Measurements from ENCODE around the gene ZNF112. TPM values are rescaled to one million over a fixed set of nuclear protein-coding genes. Genes with fewer than 3 reads are reported as not detected.
"Not testable (repeated sequence)": the region's sequence is repeated elsewhere in the genome, so short reads cannot be mapped to it uniquely, and the experiment has no call there.

ZNF112 gene
- total RNA-seq = 1 to 10 TPM; 2.0 to 6.0 (median 3.4) TPM

GRCh38 chr19:44356383-44357111 lies at the start of gene ZNF112:
Gene ZNF112 (minus strand): TSS chr19:44356680. CDS start chr19:44340539, 16,141 bp downstream.
- DNase-seq (ENCODE audit: low spot score) = peak; percentile 54
- TF ChIP-seq CTCF (IDR thresholded peaks at IDR 0.05) = no peak
- peak; percentile 96 for ATAC-seq (ENCODE audit: low FRiP score)

GRCh38 chr19:44401139-44402115 lies 44.9 kb upstream of the ZNF112 start, which contains the start of gene ZNF285:
Gene ZNF285 (minus strand): TSS chr19:44401608. CDS start chr19:44397213, 4,395 bp downstream.
- no peak for TF ChIP-seq CTCF (IDR thresholded peaks at IDR 0.05)
- ATAC-seq (ENCODE audit: low FRiP score) (peak; percentile 98), DNase-seq (ENCODE audit: low spot score) (peak; percentile 71)

- not testable (repeated sequence) for ATAC-seq (ENCODE audit: low FRiP score); DNase-seq (ENCODE audit: low spot score)
Observed at GRCh38 chr19:44389268-44389667, 32.8 kb upstream of the ZNF112 start.

- ATAC-seq (ENCODE audit: low FRiP score) = no peak
- DNase-seq (ENCODE audit: low spot score) = no peak
- TF ChIP-seq CTCF (IDR thresholded peaks at IDR 0.05) = no peak
Observed at GRCh38 chr19:44374789-44375188, 18.3 kb upstream of the ZNF112 start.

- TF ChIP-seq CTCF (IDR thresholded peaks at IDR 0.05) = no peak
- ATAC-seq (ENCODE audit: low FRiP score) (no peak), DNase-seq (ENCODE audit: low spot score) (no peak)
Observed at GRCh38 chr19:44371815-44372480, 15.5 kb upstream of the ZNF112 start.

- TF ChIP-seq CTCF (IDR thresholded peaks at IDR 0.05) = no peak
- no peak for ATAC-seq (ENCODE audit: low FRiP score)
- no peak for DNase-seq (ENCODE audit: low spot score)
Observed at GRCh38 chr19:44367024-44367423, 10.5 kb upstream of the ZNF112 start.

GRCh38 chr19:44346556-44346955 lies 9.9 kb downstream of the ZNF112 start:
- no peak for ATAC-seq (ENCODE audit: low FRiP score)
- DNase-seq (ENCODE audit: low spot score) = no peak

More at GRCh38 chr19:44346556-44346955, 9.9 kb downstream of the ZNF112 start:
- TF ChIP-seq CTCF (IDR thresholded peaks at IDR 0.05) = no peak

All from omental fat pad (tissue), 4 donors.